ENCODE data around the gene CTSO. TPM values are rescaled to one million over a fixed set of nuclear protein-coding genes. Genes with fewer than 3 reads are reported as not detected.

CTSO gene
- total RNA-seq, 1 donor from 2014 or later: 4.3 TPM

DNA sequence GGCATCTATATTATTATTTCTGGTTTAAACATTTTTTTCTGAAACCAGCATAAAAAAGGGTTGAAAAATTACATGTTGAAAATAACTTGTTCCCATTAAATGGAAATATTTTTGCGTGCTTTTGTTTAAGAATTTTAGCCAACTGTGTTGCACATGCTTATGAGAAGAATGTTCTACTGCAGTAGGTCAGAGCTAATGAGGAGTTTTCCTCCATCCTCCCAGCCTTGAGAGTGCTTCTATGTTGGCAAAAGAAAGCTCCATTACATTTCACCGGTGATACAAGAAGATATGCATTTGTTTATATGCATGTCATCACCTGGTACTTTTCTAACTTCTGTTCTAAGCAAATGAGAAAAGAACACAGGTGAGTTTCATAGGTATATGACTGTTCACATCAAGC lies 63.7 kb downstream of the CTSO start:
- no peak overlapping the region for H3K27ac Mint-ChIP-seq
- H3K36me3 Mint-ChIP-seq: peaks cover 3% of the 10 kb centered on the region
- H3K9me3 Mint-ChIP-seq: peaks cover 10% of the 10 kb centered on the region
- H3K4me3 Mint-ChIP-seq: no peak overlapping the region
- H3K27me3 Mint-ChIP-seq: no peaks in the 10 kb centered on the region
- TF ChIP-seq, protein P1, sequence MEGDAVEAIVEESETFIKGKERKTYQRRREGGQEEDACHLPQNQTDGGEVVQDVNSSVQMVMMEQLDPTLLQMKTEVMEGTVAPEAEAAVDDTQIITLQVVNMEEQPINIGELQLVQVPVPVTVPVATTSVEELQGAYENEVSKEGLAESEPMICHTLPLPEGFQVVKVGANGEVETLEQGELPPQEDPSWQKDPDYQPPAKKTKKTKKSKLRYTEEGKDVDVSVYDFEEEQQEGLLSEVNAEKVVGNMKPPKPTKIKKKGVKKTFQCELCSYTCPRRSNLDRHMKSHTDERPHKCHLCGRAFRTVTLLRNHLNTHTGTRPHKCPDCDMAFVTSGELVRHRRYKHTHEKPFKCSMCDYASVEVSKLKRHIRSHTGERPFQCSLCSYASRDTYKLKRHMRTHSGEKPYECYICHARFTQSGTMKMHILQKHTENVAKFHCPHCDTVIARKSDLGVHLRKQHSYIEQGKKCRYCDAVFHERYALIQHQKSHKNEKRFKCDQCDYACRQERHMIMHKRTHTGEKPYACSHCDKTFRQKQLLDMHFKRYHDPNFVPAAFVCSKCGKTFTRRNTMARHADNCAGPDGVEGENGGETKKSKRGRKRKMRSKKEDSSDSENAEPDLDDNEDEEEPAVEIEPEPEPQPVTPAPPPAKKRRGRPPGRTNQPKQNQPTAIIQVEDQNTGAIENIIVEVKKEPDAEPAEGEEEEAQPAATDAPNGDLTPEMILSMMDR (conservative IDR thresholded peaks at IDR 0.05): no peak
- no peak for DNase-seq (ENCODE audit: extremely low spot score, unreplicated experiment)
- H3K4me1 Mint-ChIP-seq (ENCODE audit: unreplicated experiment): no peaks in the 10 kb centered on the region

DNA sequence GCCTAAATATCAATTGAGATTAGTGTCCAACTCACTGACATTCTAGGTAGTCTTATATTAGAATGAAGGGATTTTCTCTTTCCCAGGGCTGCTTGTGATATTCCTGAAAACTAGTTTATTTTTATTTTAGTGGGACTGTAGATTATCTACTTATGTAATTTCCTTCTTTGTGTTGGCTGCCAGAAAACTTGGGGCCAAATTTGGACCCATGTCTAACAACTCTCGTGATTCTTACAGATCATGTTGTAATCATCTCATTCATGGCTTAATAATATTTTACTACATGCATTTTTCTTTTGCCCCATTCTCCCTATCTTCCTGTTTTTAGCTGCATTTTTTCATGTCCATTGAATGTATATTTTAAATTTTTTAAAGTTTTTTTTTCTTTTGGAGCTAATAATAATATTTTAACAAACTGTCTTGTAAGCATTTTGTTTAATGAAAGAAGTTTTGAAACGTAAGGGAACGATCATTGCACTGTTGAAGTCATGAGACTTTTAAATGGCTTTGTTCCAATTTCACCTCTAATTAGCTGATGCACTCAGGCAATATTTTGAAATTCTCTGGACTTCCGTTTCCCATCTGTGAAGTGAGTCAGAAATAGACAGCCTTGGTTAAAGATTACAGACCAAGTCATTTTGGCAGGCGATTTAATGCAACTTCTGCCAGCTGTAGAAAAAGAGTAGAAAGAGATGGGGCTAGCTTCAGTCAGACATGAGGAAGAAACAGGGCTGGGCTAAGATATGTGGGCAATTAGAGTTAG lies 64.5 kb downstream of the CTSO start:
- TF ChIP-seq, protein P1 (conservative IDR thresholded peaks at IDR 0.05): no peak
- Mint-ChIP-seq H3K27me3 (no peaks in the 10 kb centered on the region), H3K4me1 (ENCODE audit: unreplicated experiment) (no peaks in the 10 kb centered on the region), H3K36me3 (peaks cover 3% of the 10 kb centered on the region), H3K4me3 (no peak overlapping the region), H3K9me3 (peaks cover 10% of the 10 kb centered on the region), H3K27ac (no peak overlapping the region)
- DNase-seq (ENCODE audit: extremely low spot score, unreplicated experiment): no peak

DNA sequence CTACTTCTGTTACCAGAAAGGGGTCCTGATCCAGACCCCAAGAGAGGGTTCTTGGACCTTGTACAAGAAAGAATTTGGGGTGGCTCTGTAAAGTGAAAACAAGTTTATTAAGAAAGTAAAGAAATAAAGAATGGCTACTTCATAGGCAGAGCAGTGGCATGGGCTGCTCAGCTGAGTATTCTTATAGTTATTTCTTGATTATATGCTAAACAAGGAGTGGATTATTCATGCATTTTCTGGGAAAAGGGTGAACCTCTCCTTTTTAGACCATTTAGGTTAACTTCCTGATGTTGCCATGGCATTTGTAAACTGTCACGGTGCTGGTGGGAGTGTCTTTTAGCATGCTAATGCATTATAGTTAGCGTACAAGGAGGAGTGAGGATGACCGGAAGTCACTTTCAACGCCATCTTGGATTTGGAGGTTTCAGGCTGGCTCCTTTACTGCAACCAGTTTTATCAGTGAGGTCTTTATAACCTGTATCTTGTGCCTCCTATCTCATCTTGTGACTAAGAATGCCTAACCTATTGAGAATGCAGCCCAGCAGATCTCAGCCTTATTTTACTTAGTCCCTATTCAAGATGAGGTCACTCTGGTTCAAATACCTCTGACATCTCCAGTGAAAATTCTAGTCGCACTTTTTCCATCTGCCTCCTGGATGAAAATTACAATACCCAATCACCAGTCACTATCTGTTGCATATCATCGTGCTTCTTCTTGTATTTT lies 65.7 kb downstream of the CTSO start:
- no peak overlapping the region for H3K4me3 Mint-ChIP-seq
- H3K4me1 Mint-ChIP-seq (ENCODE audit: unreplicated experiment): no peaks in the 10 kb centered on the region
- DNase-seq (ENCODE audit: extremely low spot score, unreplicated experiment): no peak
- no peaks in the 10 kb centered on the region for H3K27me3 Mint-ChIP-seq
- peaks cover 3% of the 10 kb centered on the region for H3K36me3 Mint-ChIP-seq
- TF ChIP-seq, protein P1 (conservative IDR thresholded peaks at IDR 0.05): no peak
- H3K9me3 Mint-ChIP-seq: peaks cover 17% of the 10 kb centered on the region
- H3K27ac Mint-ChIP-seq: no peak overlapping the region

DNA sequence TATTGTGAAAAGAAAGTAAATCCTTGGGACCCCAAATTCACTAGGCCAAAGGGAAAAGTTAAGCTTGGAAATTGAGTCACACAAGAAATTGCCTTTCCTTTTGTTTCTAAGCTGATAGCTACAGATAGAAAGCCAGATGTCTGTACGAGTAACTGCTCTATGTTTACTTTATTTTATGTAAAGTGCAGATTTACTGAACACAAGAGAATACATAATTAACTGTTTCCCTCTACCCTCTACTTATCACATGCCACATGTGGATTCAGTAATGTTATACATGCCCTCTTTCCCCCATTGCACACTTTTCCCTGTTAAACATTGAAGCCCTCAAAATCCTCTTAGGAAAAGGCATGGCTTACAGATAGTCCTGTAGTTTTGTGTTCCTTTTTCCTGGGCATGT lies 66.6 kb downstream of the CTSO start:
- TF ChIP-seq, protein P1 (conservative IDR thresholded peaks at IDR 0.05): no peak
- Mint-ChIP-seq H3K27me3 (no peaks in the 10 kb centered on the region), H3K4me1 (ENCODE audit: unreplicated experiment) (no peaks in the 10 kb centered on the region), H3K4me3 (no peak overlapping the region), H3K27ac (no peak overlapping the region), H3K36me3 (peaks cover 3% of the 10 kb centered on the region), H3K9me3 (peaks cover 18% of the 10 kb centered on the region)
- no peak for DNase-seq (ENCODE audit: extremely low spot score, unreplicated experiment)

DNA sequence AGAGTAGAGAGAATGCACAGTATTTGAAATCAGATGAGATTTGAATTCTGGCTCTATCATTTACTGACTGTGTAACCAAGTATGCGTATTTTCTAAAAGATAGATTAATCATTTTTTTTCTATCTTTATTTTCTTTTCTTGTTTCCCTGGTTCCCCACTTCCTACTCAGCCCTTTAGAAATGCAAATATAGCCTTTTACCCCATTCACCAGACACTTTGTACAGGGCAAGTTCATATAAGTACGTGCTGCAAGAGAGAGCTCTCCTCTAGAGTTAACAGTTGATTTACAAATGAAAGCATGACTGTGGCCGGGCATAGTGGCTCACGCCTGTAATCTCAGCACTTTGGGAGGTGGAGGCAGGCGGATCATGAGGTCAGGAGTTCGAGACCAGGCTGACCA lies 68.0 kb downstream of the CTSO start:
- Mint-ChIP-seq H3K4me1 (ENCODE audit: unreplicated experiment) (no peaks in the 10 kb centered on the region), H3K4me3 (no peak overlapping the region), H3K27me3 (no peaks in the 10 kb centered on the region), H3K36me3 (peaks cover under 1% of the 10 kb centered on the region), H3K9me3 (peaks cover 10% of the 10 kb centered on the region), H3K27ac (no peak overlapping the region)
- TF ChIP-seq, protein P1 (conservative IDR thresholded peaks at IDR 0.05): no peak
- no peak for DNase-seq (ENCODE audit: extremely low spot score, unreplicated experiment)
